ENCODE data around the gene TMEM69.

GRCh38 chr1:45643978-45644377, 44.0 kb upstream of the TMEM69 start:
- no peak for TF ChIP-seq CTCF (IDR thresholded peaks at IDR 0.05; ENCODE audit: insufficient read depth, low read length)
- TF ChIP-seq POLR2AphosphoS5 (IDR thresholded peaks at IDR 0.05; ENCODE audit: low read depth): no peak
- no peak for TF ChIP-seq REST (IDR thresholded peaks at IDR 0.05; ENCODE audit: insufficient replicate concordance, low read depth)
- TF ChIP-seq SPI1 (IDR thresholded peaks at IDR 0.05; ENCODE audit: borderline replicate concordance, low read depth): no peak
